MCF 10A (cell line): Measurements from ENCODE around the gene ABCA12. TPM values are rescaled to one million over a fixed set of nuclear protein-coding genes. Genes with fewer than 3 reads are reported as not detected.

ENCODE experiments used
- BruUV-seq: library from RNA; stranded (reverse); fragments of 400-500 nt; replicated peaks from 2 replicates; lab custom pipeline; 2021; lab: Mats Ljungman, UMichigan
- CTCF ChIA-PET: fragments of 300-600 bp; sonication (Branson Sonifier 250); formaldehyde crosslinking; extraction: SDS; loops from one replicate; lab custom pipeline; 2021; ENCODE audit warnings: antibody characterized with exemption, inconsistent platforms; lab: Yijun Ruan, JAX
- POLR2A ChIA-PET: fragments of 300-600, 350-650 bp; sonication (Branson Sonifier 250); formaldehyde crosslinking; extraction: SDS; loops from one replicate; lab custom pipeline; 2020; ENCODE audit warnings: antibody characterized with exemption, inconsistent platforms; lab: Yijun Ruan, JAX
- DNase-seq: peaks from one replicate; pipeline ENCODE4 v3.0.0-alpha.2; 2018; ENCODE audit not compliant: unreplicated experiment
- H3K27ac Mint-ChIP-seq: one replicate; pipeline ENCODE4 v1.8.0; 2022; ENCODE audit warnings: mild to moderate bottlenecking, low read depth, mixed read lengths; ENCODE audit not compliant: unreplicated experiment
- H3K27me3 Mint-ChIP-seq: one replicate; pipeline ENCODE4 v1.8.0; 2022; ENCODE audit warnings: mixed read lengths; ENCODE audit not compliant: insufficient read depth, unreplicated experiment
- H3K36me3 Mint-ChIP-seq: one replicate; pipeline ENCODE4 v1.8.0; 2022; ENCODE audit warnings: mild to moderate bottlenecking, moderate library complexity, mixed read lengths; ENCODE audit not compliant: insufficient read depth, unreplicated experiment
- H3K4me1 Mint-ChIP-seq: one replicate; pipeline ENCODE4 v1.8.0; 2022; ENCODE audit warnings: mixed read lengths; ENCODE audit not compliant: insufficient read depth, unreplicated experiment
- H3K4me3 Mint-ChIP-seq: one replicate; pipeline ENCODE4 v1.8.0; 2022; ENCODE audit warnings: mild to moderate bottlenecking, moderate library complexity, mixed read lengths; ENCODE audit not compliant: unreplicated experiment
- H3K9me3 Mint-ChIP-seq: one replicate; pipeline ENCODE4 v1.8.0; 2022; ENCODE audit warnings: mixed read lengths; ENCODE audit not compliant: unreplicated experiment
- CTCF ChIP-seq: fragments of 200-600 bp; IDR thresholded peaks from one replicate; pipeline ENCODE4 v1.8.0; 2022; ENCODE audit warnings: antibody characterized with exemption, mild to moderate bottlenecking; ENCODE audit not compliant: unreplicated experiment
- intact Hi-C: fragments of 100-400 bp; cut with micrococcal nuclease; formaldehyde crosslinking; loops from 2 replicates; pipeline ENCODE4 v1.14.1; 2022
- total RNA-seq: library from RNA; stranded (reverse); gene quantifications from 2 replicates; pipeline ENCODE4 v1.2.3, GENCODE V29; 2022

The ABCA12 gene
- total RNA-seq, 1 experiment from 2014 or later: 37.8 TPM

GRCh38 chr2:214904634-214905033, 233.8 kb downstream of the ABCA12 start:
- BruUV-seq: no TSS peak
- Mint-ChIP-seq H3K27me3 (no peaks in the 10 kb centered on the region), H3K27ac (no peak overlapping the region), H3K4me3 (no peak overlapping the region), H3K36me3 (no peaks in the 10 kb centered on the region), H3K4me1 (no peaks in the 10 kb centered on the region), H3K9me3 (peaks cover 7% of the 10 kb centered on the region)
- ChIA-PET CTCF (no interaction called here), POLR2A (interaction anchor here (0.6 kb wide), 1 partner anchor 201 kb away, joined by 5 read pairs; no protein-coding TSS in a partner anchor)
- intact Hi-C loops: no loop called here
- TF ChIP-seq CTCF: no peak
- DNase-seq: no peak

- TF ChIP-seq CTCF: no peak
- Mint-ChIP-seq H3K36me3 (no peaks in the 10 kb centered on the region), H3K9me3 (peaks cover 7% of the 10 kb centered on the region), H3K4me1 (no peaks in the 10 kb centered on the region), H3K4me3 (no peak overlapping the region), H3K27me3 (no peaks in the 10 kb centered on the region), H3K27ac (no peak overlapping the region)
- DNase-seq: no peak
- ChIA-PET CTCF (no interaction called here), POLR2A (interaction anchor here (0.6 kb wide), 1 partner anchor 202 kb away, joined by 5 read pairs; no protein-coding TSS in a partner anchor)
- BruUV-seq: no TSS peak
- intact Hi-C loops: no loop called here
Observed at GRCh38 chr2:214904176-214904575, 234.2 kb downstream of the ABCA12 start.

GRCh38 chr2:214902286-214902685, 236.1 kb downstream of the ABCA12 start:
- ChIA-PET POLR2A (no interaction called here), CTCF (no interaction called here)
- DNase-seq: no peak
- TF ChIP-seq CTCF: no peak
- no TSS peak for BruUV-seq
- Mint-ChIP-seq H3K4me3 (no peak overlapping the region), H3K4me1 (no peaks in the 10 kb centered on the region), H3K9me3 (peaks cover 7% of the 10 kb centered on the region), H3K36me3 (no peaks in the 10 kb centered on the region), H3K27ac (no peak overlapping the region), H3K27me3 (no peaks in the 10 kb centered on the region)
- intact Hi-C loops: no loop called here

- H3K36me3 Mint-ChIP-seq: no peaks in the 10 kb centered on the region
- H3K4me1 Mint-ChIP-seq: peaks cover 6% of the 10 kb centered on the region
- H3K27ac Mint-ChIP-seq: no peak overlapping the region
- intact Hi-C loops: no loop called here
- H3K4me3 Mint-ChIP-seq: no peak overlapping the region
- POLR2A ChIA-PET: no interaction called here
- H3K27me3 Mint-ChIP-seq: no peaks in the 10 kb centered on the region
- no peak for DNase-seq
- TF ChIP-seq CTCF: no peak
- no TSS peak for BruUV-seq
- CTCF ChIA-PET: no interaction called here
- H3K9me3 Mint-ChIP-seq: peaks cover 2% of the 10 kb centered on the region
Observed at GRCh38 chr2:214899751-214900150, 238.7 kb downstream of the ABCA12 start.
